ENCODE measurements around the gene CABS1.

CABS1 gene

DNA sequence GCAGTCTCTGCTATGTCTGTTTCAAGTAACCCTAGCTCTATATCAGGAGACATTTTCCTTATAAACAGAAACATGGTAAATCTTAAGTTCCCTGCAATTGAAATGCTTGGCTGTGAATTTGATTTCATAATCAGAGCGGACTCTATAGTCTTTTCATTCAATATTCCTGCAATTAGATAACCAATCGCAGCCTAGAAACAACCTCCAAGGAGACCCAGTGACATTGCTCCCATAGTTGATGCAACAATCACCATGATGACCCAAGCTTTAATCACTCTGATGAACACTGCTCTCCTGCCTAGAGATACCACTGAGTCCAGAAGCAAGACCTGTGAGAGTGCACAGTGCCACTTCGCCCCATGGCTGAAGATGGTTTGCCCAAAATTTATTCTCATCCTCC lies at the start of gene CABS1:
CABS1 (plus strand) TSS at position 301 of the 400 bp plus-strand sequence; CDS start at position 360, 59 bp downstream.
- DNase-seq: no peak

DNA sequence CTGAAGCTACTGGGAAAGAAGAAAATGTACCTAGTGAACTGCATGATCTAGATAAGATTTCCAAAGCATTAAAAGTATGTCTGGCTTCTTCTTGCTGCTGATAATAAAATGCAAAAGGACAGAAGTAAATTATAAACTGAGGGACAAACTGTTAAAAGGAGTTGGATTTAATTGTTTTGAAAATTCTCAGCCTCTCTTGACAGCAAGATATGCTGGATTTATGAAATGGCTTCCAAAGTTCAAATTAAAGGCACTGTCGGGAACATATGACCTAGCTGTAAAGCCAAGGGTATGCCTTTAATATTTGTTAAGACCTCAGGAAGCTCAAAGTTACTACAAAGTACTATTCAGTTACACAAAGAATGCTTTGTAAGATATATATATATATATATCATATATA lies 46.1 kb upstream of the CABS1 start:
- no peak for DNase-seq

DNA sequence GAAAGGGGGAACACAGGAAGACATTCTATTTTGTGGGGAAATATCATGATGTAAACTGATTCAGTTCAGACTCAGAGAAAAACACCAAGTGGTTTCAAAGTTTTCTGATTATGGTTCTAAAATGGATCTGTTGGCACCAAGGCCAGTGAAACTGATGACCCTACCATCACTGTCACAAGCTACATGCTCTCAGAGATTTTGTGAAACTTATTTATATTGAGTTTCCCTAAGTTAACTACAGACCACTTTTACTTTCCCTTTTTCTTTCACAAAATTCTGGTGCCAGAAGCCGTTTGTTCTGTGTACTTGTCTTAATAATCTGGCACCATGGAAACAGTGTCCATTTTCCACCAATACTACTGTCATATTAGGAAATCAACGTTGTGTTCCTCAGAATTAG lies 43.4 kb upstream of the CABS1 start:
- no peak for DNase-seq

DNA sequence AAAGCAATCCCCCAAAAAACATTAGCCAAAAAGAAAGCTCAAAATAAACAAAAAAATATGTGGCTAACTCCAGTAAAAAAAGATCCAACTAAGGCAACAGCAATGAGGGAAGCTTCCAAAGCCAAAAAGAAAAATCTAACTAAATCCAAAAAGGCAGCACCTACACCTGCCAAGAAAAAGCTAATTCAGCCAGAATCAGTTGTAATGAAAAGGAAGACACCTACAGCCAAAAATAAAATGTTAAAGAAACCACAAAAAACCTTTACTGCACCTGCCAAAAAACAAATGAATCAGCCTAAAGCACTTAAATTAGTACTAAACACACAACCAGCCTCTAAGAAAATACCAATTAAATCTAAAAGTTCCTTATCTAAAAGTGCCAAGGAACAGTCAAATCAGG lies 37.2 kb upstream of the CABS1 start:
- DNase-seq: no peak

DNA sequence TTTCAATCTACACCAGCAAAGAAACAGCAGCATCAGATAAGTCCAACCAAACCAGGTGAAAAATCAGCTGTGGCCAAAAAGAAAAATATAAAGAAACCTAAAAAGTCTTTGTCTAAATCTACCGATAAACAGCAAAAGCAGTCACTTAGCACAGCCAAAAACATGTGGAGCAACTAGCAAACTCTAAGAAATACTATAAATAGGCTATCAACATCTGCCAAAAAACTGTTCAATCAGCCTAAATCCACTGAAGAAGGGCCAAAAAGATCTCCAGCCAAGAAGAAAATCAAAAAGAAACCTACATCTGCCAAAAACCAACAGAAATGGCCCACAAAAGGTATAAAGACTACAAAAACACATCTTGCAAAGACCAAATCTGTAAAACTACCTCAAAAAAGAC lies 36.7 kb upstream of the CABS1 start:
- DNase-seq: no peak

DNA sequence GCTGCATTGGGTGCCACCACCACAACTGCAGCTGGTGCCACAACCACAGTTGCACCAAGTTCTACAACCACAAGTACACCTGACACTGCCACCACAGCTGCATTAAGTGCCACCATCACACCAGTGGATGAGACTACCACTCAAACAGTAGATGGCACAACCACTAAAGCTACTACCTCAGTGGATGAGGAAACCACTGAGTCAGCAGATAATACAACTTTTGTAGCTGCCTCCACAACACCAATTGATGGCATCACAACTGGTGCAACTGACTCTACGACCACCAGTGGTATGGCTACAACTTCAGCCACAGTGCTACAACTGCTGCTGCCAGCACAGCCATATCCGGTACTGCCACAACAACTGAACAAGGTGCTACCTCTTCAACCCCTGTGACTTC lies 35.1 kb upstream of the CABS1 start:
- no peak for DNase-seq

DNA sequence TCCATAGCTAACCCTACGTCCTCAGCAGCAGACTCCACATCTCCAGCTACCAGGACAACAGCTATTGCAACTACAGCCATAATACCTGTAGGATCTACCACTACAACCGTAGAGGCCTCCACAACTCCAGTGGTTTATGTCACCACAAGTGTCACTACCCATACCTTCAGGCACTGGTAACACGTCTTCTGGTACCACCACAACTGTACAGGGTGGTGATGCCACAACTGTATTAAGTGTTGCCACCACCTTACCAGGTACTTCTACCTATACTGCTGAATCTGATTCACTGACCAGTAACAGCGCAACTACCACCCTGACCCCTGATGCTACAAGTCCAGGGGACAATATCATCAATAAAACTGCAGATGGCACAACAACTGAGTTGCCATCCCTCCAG lies 34.6 kb upstream of the CABS1 start:
- no peak for DNase-seq

DNA sequence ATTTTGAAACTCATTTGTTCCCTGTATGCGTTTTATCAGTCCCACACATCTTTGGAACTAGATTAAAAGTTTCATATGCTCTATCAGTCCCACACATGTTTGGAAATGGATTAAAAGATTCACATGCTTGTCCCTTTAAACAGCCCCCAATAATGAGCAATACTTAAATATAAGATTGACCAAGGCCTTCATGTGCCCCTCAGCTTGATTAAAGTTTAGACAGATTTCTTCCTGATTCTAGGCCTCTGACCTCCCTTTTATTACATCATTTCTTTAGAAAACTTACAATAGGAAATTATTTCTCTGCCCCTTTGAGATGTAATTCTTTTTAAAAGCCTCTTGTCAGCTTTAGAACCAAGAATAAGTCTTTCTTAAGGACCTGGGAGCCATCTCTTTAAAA lies 31.7 kb upstream of the CABS1 start:
- no peak for DNase-seq

DNA sequence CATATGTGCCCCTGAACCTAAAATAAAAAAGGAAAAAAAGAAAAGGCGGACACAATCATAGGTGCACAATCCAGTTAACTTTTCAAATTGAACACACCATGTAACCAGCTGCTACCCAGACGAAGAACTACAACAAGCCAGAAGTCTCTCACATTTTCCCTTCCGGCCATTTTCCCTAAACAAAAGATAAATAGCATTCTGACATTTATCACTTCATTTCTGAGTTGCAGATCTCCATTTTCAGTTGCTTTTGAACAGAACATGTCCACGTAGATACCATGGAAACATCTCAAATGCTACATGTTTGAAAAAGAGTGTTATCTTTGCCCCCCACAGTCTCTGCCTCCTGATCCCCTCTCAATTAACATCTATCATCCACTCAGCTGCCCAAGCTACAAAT lies 29.2 kb upstream of the CABS1 start:
- DNase-seq: no peak

DNA sequence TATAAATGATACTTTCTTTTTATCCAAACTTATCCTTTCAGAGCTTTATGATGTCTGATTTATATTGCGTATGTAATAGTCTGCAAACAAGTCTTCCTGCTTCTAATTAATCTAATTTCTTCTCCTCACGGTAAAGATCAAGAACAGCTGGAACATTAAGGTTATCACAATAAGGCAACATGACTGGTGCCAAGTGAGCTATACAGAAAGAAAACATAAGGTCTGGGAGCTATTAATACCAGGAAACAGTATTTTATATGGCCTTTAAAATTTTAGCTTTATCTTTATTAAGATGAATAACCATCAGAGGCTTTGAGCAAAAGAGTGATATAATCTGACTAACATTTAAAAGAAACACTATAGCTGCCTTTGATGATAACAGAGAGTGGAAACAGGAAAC lies 28.7 kb upstream of the CABS1 start:
- no peak for DNase-seq

DNA sequence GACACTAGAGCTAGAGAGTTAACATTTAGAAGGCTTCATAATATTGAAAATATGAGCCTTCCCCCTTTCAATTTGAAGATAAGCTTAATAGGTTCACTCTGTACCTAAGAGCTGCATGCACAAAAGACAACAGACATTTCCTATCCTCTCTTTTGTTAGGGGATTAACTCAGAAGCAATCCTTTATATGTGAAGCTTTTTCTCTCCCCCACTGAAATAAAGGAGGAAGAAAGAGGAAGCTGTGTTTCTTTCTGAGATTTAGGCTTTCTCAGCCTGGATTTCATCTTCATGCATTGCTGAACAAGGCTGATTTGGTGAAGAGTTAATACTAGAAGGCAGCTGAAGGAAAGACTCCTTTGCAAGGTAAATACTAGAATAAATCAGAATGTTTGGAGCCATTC lies 21.0 kb upstream of the CABS1 start:
- no peak for DNase-seq

DNA sequence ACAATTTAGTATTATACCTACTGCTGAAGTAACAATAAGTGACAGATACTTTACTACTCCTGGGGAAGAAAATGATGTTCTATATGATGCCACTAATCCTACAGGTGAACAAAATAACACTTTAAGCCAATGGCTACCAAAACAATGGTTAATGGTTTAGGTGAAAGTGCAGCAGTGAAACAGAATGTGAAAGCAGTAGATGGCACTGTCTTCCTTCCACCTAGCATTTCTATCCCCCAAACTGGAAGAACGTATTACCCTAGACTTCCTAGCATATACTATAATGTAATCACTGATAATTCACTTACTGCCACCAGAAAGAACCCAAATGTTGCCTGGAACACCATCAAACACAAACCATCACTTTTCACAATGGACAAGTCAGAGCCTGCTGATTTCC lies 18.9 kb upstream of the CABS1 start:
- no peak for DNase-seq

DNA sequence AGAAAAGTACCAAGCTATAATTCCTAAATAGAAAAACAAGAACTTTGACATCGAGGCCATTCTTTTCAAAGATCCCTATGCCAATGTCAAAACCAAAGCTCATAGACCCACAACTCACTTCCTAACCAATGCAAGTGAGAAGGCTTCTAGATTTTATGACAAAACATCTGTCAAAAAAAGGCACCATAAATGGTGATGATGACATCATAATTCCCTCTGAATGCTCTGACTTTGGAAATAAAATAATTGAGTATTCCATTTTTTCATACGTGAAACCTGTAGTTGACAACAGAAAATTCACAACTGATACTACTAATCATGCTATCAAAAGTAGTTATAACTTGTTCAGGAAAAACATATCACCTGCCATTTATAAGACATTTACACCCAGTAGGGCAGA lies 8.7 kb upstream of the CABS1 start:
- no peak for DNase-seq

DNA sequence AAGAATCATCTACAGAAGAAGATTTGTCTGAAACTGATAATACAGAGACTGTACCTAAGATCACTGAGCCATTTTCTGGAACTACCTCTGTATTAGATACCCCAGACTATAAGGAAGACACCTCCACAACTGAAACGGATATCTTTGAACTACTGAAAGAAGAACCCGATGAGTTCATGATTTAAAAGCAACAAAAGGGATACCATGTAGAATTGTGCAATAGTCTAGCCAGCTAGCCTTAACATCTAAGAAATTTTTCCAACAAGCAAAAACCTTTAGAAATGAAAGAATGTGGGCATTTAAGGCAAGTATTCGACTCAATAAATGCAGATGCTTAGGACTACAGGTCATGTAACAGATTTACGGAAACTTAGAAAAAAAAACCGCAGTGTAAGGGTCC lies 1.3 kb downstream of the CABS1 start:
- DNase-seq: no peak

DNA sequence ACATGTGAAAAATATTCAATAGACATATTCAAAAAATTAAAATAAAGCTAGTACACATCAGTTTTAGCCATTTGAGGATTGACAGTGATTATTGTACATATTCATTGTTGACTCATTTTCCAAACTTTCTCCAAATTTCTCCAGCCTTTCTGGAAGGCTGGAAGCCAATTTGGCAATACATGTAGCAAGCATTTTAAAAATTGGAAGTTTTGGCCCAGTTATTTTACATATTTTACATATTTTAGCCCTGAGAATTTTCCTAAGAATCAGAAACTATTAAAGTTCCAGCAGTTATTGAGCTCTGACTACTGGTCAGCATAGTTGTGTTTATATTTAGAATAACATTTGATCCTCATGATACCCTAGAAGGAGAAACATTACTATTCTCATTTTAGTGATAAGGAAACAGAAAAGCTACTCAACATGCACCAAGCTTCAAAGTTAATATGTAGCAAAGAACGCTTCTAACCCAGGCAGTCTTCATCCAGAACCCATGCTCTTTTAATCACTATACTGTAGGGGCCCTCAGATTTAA lies 3.2 kb downstream of the CABS1 start:
- DNase-seq: no peak

DNA sequence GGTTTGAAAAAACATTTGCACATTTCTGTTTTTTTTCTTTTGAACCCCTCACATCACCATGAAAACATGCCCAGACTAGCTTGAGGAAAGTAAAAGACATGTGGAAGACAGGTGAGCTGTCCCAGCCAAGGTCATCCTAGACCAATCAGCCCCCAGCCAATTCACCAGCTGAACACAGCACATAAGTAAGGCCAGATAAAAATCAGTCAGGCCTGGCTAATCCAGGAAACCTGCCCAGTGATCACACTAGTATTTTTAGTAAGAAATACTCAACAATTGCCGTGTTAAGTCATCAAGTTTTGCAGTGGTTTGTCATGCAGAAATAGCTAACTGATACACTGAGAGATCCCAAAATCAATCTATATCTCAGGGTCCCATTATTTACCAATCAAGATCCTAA lies 21.4 kb downstream of the CABS1 start:
- DNase-seq: no peak

DNA sequence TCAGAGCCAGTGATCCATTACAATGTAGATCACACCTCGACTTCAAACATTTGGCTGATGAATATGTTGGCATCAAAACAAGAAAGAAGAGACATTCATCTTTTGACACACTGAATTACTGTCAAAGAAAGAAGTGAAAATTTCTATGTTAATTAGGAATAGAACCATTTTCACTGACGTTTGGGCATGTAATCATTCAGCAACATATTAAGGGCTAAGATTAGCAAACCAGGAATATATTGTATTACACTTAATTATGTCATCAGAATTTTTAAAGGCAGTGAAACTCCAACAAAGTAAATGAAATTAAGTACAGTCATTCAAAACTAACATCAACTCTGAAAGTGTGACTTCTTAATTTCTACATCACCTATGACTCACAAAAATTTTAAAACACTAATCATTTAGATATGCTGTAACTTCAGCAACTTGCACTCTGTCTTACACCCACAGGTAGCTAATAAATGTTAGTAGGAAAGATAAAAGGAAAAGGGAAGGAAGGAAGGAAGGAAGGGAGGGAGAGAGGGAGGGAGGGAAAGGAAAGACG lies 24.4 kb downstream of the CABS1 start:
- no peak for DNase-seq

DNA sequence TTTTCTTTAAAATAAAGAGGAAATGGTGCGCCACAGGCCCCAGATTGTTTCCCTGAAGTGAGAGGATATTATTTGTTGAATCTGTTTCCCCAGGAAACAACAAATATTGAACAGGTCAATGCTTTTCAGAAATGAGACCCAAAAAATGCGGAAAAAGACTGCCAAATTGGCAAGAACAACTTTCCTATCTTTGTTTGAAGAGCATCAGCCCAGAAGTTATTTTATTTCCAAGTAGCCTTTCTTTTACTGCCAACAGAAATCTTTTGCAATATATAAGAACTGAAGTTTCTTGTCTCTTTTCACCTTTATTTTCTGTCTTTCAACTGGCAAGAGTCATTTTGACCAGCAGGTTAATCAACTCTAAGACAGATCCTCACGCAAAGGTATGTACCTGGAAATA lies 25.7 kb downstream of the CABS1 start, which contains the start of gene SMR3A:
SMR3A (plus strand) TSS at position 301 of the 400 bp plus-strand sequence. CDS start 1,356 bp downstream, outside the sequence.
- no peak for DNase-seq

DNA sequence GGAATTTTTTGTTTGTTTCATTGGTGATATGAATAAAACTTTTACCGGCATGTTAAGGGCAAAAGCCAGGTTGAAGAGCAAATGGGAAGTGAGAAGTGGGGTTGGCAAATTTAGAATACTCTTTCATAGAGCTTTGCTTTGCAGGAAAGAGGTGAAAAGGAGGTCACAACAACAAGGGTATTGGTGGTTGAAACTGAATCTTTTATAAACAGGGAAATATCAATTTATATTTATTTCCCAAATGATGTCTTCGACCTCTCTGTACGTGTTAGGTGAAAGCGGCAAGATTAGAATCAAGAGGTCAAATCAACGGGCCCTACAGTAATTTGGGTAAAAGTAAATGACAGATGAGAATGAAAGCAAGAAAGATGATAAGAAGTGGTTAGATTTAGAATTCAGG lies 29.2 kb downstream of the CABS1 start:
- no peak for DNase-seq

DNA sequence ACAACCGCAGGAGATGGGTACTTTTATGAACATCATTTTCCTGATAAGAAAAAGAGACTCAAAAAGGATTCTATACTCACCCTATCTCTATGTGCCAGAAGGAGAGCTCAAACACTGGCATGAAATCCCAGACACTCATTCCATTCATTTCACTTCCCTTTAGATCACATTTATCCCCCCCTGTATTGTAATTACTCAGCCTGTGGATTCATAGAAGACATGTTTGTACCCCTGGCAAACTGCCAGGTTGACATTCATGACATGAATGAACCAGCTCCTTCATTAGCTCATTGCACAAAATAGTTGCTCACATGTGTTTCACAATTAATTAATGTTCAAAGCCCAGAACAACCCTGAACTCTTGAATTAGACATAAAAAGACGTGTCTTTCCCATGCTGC lies 30.7 kb downstream of the CABS1 start:
- no peak for DNase-seq

DNA sequence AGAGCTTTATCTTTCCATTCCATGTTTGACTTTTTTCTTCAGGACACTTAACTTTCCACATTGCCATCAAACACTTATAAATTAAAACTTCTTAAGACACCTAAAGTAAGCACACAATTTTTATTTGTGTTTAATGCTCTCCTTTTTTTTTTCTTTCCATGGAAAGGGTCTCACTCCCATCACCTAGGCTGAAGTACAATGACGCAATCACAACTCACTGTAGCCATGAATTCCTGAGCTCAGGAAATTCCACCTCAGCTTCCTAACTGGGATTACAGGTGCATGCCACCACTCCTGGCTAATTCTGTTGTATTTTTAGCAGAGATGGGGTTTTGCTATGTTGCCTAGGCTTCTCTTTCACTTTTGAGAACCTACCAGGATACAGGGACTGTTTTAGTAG lies 33.0 kb downstream of the CABS1 start:
- DNase-seq: no peak

DNA sequence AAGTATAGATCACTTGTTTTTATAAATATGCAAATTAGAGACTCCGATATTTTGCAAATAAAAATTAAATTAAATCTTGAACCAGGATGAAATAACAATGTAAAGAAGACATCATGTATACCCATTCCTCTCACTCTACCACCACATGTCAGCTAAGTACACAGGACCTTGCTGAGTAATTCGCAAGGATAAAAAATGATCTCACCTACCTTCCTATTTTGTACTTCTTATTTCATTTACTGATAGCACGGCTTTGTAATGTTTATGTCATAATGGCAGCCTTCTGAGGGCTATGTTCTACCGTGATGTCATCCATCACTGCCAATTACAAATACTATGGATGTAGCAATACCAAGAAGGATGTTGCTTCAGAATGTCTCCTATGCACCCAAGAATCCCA lies 37.2 kb downstream of the CABS1 start:
- no peak for DNase-seq

DNA sequence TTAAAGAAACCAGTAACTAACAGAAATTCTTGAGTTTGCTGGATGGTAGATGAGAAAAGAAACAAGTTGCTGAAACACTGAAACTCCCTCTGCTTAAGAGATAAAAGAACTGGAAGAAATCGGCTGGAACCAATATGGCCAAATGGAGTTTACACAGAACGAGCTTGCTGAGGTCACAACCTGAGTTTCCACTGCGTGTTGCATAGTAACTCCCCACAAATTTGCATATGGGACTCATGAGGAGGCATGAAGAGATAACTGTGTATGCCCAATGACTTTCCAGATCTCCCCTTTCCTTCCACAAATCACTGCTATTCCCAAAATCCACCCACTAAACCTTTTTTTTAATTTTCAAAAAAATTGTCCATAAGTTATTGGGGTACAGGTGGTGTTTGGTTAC lies 38.0 kb downstream of the CABS1 start:
- DNase-seq: no peak

DNA sequence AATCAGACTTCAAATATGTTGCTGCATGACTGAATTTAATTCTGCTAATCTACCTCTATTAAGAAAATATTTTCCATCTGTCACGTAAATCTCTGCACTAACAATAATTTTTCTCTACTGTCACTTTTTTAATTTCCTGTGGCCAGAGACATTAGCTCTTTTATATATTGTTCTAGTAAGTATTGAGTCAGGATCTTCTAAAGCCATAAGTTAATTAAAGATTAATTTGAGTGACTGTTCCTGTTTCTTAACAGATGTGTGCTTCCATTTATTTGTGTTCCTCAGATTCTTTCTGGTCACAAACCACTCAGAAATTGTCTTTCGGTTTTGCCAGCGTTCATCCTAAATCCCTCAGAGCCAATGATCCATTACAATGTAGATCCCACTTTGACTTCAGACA lies 45.8 kb downstream of the CABS1 start:
- no peak for DNase-seq

DNA sequence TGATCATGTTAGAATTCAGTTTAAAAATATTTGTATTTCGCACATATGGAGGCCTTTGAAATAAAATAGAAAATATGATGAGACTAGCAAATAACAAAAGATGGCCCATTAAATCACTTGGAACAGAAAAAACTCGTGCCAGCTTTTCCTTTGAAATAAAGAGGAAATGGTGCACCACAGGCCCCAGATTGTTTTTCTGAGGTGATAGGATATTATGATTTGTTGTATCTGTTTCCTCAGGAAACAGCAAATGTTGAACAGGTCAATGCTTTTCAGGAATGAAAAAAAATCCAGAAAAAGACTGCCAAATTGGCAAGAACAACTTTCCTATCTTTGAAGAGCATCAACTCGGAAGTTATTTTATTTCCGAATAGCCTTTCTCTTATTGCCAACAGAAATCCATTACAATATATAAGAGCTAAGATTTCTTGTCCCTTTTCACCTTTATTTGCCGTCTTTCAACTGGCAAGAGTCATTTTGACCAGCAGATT lies 48.0 kb downstream of the CABS1 start, which contains the start of gene SMR3B:
SMR3B (plus strand) TSS at position 441 of the 491 bp plus-strand sequence. CDS start 1,380 bp downstream, outside the sequence.
- no peak for DNase-seq
